ENCODE results near the gene MAP3K21.

GRCh38 chr1:233278631-233279030 lies 48.9 kb upstream of the MAP3K21 start:
- TF ChIP-seq CTCF (IDR thresholded peaks at IDR 0.05), result no peak
- no peak for TF ChIP-seq POLR2A (IDR thresholded peaks at IDR 0.05)

Data from uterus (tissue), 2 donors.